Gastrocnemius medialis (tissue), 4 donors: Measurements from ENCODE around the gene MYRIP.
A peak's percentile ranks its signal among the peaks of the same experiment; 100 is the strongest.

ENCODE experiments used
- POLR2A ChIP-seq, 2 donors: fragments of 450-650 bp; IDR thresholded peaks; one replicate each; pipeline ENCODE4 v1.6.1; 2017; ENCODE audit warnings: antibody characterized with exemption in 2 of 2, mild to moderate bottlenecking in 2 of 2, moderate library complexity in 2 of 2
- TF ChIP-seq, protein P1 (sequence below), 5 experiments: fragments of 450-650 bp in 3 of 5; fragments of 200-600 bp in 2 of 5; sonication (generic) in 2 of 5; IDR thresholded peaks in 4 of 5; conservative IDR thresholded peaks in 1 of 5; 1 replicate in 4 of 5; 2 replicates in 1 of 5; pipeline ENCODE4 v1.5.1; 2016 to 2019; ENCODE audit warnings: antibody characterized with exemption in 5 of 5, mild to moderate bottlenecking in 3 of 5, moderate library complexity in 3 of 5

DNA sequence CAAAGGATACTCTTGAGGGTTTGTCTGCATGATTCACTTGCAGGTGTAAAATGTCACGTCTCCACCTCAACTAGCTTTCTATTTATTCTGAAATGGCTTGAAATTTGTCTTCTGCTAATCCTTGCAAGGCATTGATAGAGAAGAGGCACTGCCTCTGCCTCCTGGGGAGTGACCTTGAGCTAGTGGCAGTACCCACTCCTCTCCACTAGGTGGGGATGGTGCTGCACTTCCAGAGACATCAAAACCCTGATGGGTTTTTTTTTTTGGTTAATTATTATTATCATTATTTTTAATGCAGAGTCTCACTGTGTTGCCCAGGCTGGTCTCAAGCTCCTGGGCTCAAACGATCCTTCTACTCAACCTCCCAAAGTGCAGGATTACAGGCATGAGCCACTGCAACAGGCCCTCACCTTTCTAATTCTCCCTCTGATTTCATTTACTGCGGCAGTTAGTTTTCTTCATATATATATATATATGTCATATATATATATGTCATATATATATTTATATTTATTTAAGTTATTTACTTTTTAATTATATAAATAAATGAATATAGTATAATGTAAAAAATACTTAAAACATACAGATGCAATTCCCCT is 382.5 kb downstream of the MYRIP start:
- TF ChIP-seq, protein P1, sequence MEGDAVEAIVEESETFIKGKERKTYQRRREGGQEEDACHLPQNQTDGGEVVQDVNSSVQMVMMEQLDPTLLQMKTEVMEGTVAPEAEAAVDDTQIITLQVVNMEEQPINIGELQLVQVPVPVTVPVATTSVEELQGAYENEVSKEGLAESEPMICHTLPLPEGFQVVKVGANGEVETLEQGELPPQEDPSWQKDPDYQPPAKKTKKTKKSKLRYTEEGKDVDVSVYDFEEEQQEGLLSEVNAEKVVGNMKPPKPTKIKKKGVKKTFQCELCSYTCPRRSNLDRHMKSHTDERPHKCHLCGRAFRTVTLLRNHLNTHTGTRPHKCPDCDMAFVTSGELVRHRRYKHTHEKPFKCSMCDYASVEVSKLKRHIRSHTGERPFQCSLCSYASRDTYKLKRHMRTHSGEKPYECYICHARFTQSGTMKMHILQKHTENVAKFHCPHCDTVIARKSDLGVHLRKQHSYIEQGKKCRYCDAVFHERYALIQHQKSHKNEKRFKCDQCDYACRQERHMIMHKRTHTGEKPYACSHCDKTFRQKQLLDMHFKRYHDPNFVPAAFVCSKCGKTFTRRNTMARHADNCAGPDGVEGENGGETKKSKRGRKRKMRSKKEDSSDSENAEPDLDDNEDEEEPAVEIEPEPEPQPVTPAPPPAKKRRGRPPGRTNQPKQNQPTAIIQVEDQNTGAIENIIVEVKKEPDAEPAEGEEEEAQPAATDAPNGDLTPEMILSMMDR (IDR thresholded peaks at IDR 0.05 in 4 of 5, conservative IDR thresholded peaks at IDR 0.05 in 1 of 5): peak; percentile 71 to 91 (median 76)
- no peak for TF ChIP-seq POLR2A (IDR thresholded peaks at IDR 0.05)
